PC-3 (cell line): ENCODE data around the gene CD82. TPM values are rescaled to one million over a fixed set of nuclear protein-coding genes. Genes with fewer than 3 reads are reported as not detected.

Source experiments
- ATAC-seq: fragments of 200-7000 bp; cut with Tn5 transposase; 2 replicates; pipeline ENCODE4 v1.9.1; 2020; ENCODE audit warnings: mild to moderate bottlenecking, moderate library complexity
- BruUV-seq: library from RNA; stranded (reverse); fragments of 400-500 nt; replicated peaks from 2 replicates; lab custom pipeline; 2021; lab: Mats Ljungman, UMichigan
- CTCF ChIA-PET: fragments of 300-600 bp; sonication (Branson Sonifier 250); formaldehyde crosslinking; loops from one replicate; lab custom pipeline; 2022; ENCODE audit warnings: antibody characterized with exemption; lab: Charles Lee
- POLR2A ChIA-PET: fragments of 300-600 bp; sonication (Branson Sonifier 250); formaldehyde crosslinking; loops from one replicate; lab custom pipeline; 2022; ENCODE audit warnings: antibody characterized with exemption; ENCODE audit not compliant: unreplicated experiment; lab: Charles Lee
- DNase-seq: peaks from one replicate; pipeline ENCODE4 v3.0.0-alpha.2; 2015
- H2AFZ ChIP-seq: fragments of 300-600 bp; sonication (generic); 2 replicates; pipeline ENCODE4 v1.6.0; 2016; ENCODE audit warnings: antibody characterized with exemption, low read length
- H3F3A ChIP-seq: fragments of 300-600 bp; sonication (generic); one replicate; pipeline ENCODE4 v1.6.0; 2017; ENCODE audit warnings: antibody characterized with exemption, low read length, control low read depth, mild to moderate bottlenecking; ENCODE audit not compliant: unreplicated experiment
- H3K27ac ChIP-seq: fragments of 300-600 bp; sonication (generic); 2 replicates; pipeline ENCODE4 v1.5.1; 2016; ENCODE audit warnings: mild to moderate bottlenecking, low read length
- H3K27me3 ChIP-seq: fragments of 300-600 bp; sonication (generic); 2 replicates; pipeline ENCODE4 v1.6.1; 2016; ENCODE audit warnings: low read length, mixed read lengths
- H3K36me3 ChIP-seq: fragments of 300-600 bp; sonication (generic); 2 replicates; pipeline ENCODE4 v1.6.1; 2016; ENCODE audit warnings: low read depth, mixed run types, low read length, mixed read lengths
- H3K4me1 ChIP-seq: fragments of 300-600 bp; sonication (generic); 2 replicates; pipeline ENCODE4 v1.5.1; 2016; ENCODE audit warnings: low read length; ENCODE audit not compliant: insufficient read depth
- H3K4me2 ChIP-seq: fragments of 300-600 bp; sonication (generic); 2 replicates; pipeline ENCODE4 v1.6.0; 2016; ENCODE audit warnings: low read length
- H3K4me3 ChIP-seq: fragments of 300-600 bp; sonication (generic); 2 replicates; pipeline ENCODE4 v1.5.1; 2016; ENCODE audit warnings: mild to moderate bottlenecking, low read length, mixed read lengths
- H3K79me2 ChIP-seq: fragments of 300-600 bp; sonication (generic); 2 replicates; pipeline ENCODE4 v1.6.1; 2017; ENCODE audit warnings: low read length, mixed read lengths
- H3K9ac ChIP-seq: fragments of 300-600 bp; sonication (generic); 2 replicates; pipeline ENCODE4 v1.6.0; 2016; ENCODE audit warnings: mild to moderate bottlenecking, low read length
- H3K9me2 ChIP-seq: fragments of 300-600 bp; sonication (generic); replicated peaks from 2 replicates; pipeline ENCODE4 v1.6.1; 2016; ENCODE audit warnings: mixed run types, low read length, mixed read lengths
- H3K9me3 ChIP-seq: fragments of 300-600 bp; sonication (generic); 2 replicates; pipeline ENCODE4 v1.6.1; 2016; ENCODE audit warnings: low read length, mixed read lengths
- H4K20me1 ChIP-seq: fragments of 300-600 bp; sonication (generic); 2 replicates; pipeline ENCODE4 v1.6.1; 2016; ENCODE audit warnings: low read length, mixed read lengths
- CTCF ChIP-seq: fragments of 300-600 bp; sonication (generic); conservative IDR thresholded peaks from 2 replicates; pipeline ENCODE4 v1.5.1; 2017; ENCODE audit warnings: antibody characterized with exemption, low read depth, mild to moderate bottlenecking, low read length
- EZH2 ChIP-seq: fragments of 300-600 bp; sonication (generic); IDR thresholded peaks from one replicate; pipeline ENCODE4 v1.6.1; 2017; ENCODE audit warnings: antibody characterized with exemption, mild to moderate bottlenecking, low read length; ENCODE audit not compliant: unreplicated experiment
- EZH2phosphoT487 ChIP-seq: fragments of 300-600 bp; sonication (generic); IDR thresholded peaks from 2 replicates; pipeline ENCODE4 v1.6.1; 2018; ENCODE audit warnings: mild to moderate bottlenecking, antibody characterized with exemption, low read length, borderline replicate concordance
- intact Hi-C: fragments of 100-400 bp; cut with micrococcal nuclease; formaldehyde crosslinking; loops from 2 replicates; pipeline ENCODE4 v1.9.0; 2023
- total RNA-seq: library from RNA; depleted of rRNA; stranded (reverse); fragments of >200 nt; gene quantifications from 2 replicates; pipeline ENCODE4 v1.2.3, GENCODE V29; 2014

Gene CD82
- total RNA-seq, 1 experiment from 2014 or later: 5.0 TPM

- Histone ChIP-seq H3K36me3 (no peaks in the 10 kb centered on the region), H2AFZ (no peak overlapping the region), H3K9me3 (no peaks in the 10 kb centered on the region), H3F3A (no peaks in the 10 kb centered on the region), H3K9ac (no peak overlapping the region), H3K4me3 (no peak overlapping the region), H3K27ac (no peak overlapping the region), H3K27me3 (no peaks in the 10 kb centered on the region), H3K9me2 (no peaks in the 10 kb centered on the region), H3K4me2 (no peak overlapping the region), H3K79me2 (no peaks in the 10 kb centered on the region), H3K4me1 (no peaks in the 10 kb centered on the region), H4K20me1 (no peaks in the 10 kb centered on the region)
- TF ChIP-seq EZH2 (no peak), EZH2phosphoT487 (no peak), CTCF (no peak)
- ATAC-seq: no peak
- CTCF ChIA-PET: no interaction called here
- no peak for DNase-seq
- BruUV-seq: no TSS peak
- POLR2A ChIA-PET: no interaction called here
- intact Hi-C loops: no loop called here
Measured at GRCh38 chr11:44595006-44595405, 29.5 kb downstream of the CD82 start.

DNA sequence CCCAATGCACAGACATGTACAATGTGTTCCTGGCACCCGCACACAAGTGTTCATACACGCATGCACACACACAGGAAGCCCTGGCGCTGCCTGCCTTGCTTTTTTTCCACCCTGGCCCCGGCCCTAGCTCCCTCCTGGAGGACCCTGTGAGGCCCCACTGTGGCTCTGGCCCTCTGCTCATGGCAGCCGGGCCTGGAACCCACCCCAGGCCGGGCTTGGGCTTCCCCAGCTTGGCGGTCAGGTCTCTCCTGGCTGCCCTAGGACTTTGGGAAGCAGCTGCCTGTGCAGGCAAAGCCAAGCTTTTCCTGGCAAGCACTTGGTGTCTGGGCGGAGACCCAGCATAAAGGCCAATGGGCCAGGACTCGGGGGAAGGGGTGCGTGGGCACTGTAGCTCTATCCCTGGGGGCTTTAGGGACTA, 30.5 kb downstream of the CD82 start:
- intact Hi-C loops: no loop called here
- H3F3A ChIP-seq: no peaks in the 10 kb centered on the region
- H3K27ac ChIP-seq: no peak overlapping the region
- ChIA-PET POLR2A (no interaction called here), CTCF (no interaction called here)
- ATAC-seq (no peak), DNase-seq (no peak)
- TF ChIP-seq CTCF: no peak
- TF ChIP-seq EZH2: no peak
- TF ChIP-seq EZH2phosphoT487: no peak
- no peak overlapping the region for H3K9ac ChIP-seq
- no peaks in the 10 kb centered on the region for H3K4me1 ChIP-seq
- no peaks in the 10 kb centered on the region for H3K27me3 ChIP-seq
- H4K20me1 ChIP-seq: no peaks in the 10 kb centered on the region
- H3K9me3 ChIP-seq: no peaks in the 10 kb centered on the region
- no peak overlapping the region for H2AFZ ChIP-seq
- no TSS peak for BruUV-seq
- H3K9me2 ChIP-seq: no peaks in the 10 kb centered on the region
- H3K36me3 ChIP-seq: no peaks in the 10 kb centered on the region
- no peak overlapping the region for H3K4me3 ChIP-seq
- no peak overlapping the region for H3K4me2 ChIP-seq
- H3K79me2 ChIP-seq: no peaks in the 10 kb centered on the region

DNA sequence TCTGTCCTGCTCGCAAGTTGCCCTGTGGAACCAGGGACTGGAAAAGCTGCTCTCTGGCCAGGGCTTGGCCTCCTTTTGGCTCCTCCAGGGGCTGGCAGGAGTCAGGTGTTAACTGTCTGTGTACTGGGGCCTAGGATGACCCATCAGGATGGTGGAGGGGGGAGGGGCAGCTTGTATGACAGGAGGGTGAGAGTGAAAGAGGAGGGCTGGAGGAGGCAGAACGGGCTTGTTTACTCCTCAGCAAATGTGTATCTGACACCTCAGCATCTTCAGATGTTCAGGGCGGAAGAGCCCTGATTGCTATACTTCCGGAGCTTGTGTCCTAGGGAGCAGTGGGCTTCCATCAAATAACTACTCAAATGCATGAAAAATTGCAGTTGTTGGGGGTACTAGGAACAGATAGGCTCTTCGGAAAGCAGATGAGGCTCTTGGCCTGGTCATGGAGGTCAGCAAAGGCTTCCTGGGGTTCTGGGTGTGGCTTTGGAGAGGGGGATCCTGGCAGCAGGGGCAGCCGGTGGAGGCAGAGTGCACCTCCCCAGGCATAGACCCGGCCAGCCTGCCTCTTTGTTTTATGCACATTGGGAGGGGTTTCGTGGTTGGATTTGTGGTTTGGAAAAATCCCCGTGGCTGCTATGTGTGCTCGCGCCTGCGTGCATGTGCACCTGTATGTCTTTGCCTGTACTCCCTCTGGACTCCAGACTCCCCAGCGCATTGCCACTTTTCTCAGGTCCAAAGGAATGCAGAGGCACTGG, 31.2 kb downstream of the CD82 start:
- no peaks in the 10 kb centered on the region for H3K9me2 ChIP-seq
- no peaks in the 10 kb centered on the region for H3K4me1 ChIP-seq
- H3K4me2 ChIP-seq: no peak overlapping the region
- H3K36me3 ChIP-seq: no peaks in the 10 kb centered on the region
- no peak overlapping the region for H3K4me3 ChIP-seq
- DNase-seq: no peak
- no TSS peak for BruUV-seq
- H3K27ac ChIP-seq: no peak overlapping the region
- ATAC-seq: no peak
- intact Hi-C loops: no loop called here
- H3F3A ChIP-seq: no peaks in the 10 kb centered on the region
- TF ChIP-seq EZH2: no peak
- no peak for TF ChIP-seq CTCF
- TF ChIP-seq EZH2phosphoT487: no peak
- no peaks in the 10 kb centered on the region for H3K27me3 ChIP-seq
- no peak overlapping the region for H2AFZ ChIP-seq
- CTCF ChIA-PET: no interaction called here
- no peak overlapping the region for H3K9ac ChIP-seq
- no peaks in the 10 kb centered on the region for H4K20me1 ChIP-seq
- H3K79me2 ChIP-seq: no peaks in the 10 kb centered on the region
- POLR2A ChIA-PET: no interaction called here
- H3K9me3 ChIP-seq: no peaks in the 10 kb centered on the region
